Hematopoietic multipotent progenitor cell treated with erythropoietin and hydrocortisone succinate and interleukin-3 and kit ligand, for 6 days (in vitro differentiated cells): Measurements from ENCODE around the gene TOMM22.

Experiments
- DNase-seq: peaks from one replicate; pipeline ENCODE4 v3.0.0-alpha.2; 2015

The TOMM22 gene

GRCh38 chr22:38696606-38697424, 15.1 kb downstream of the TOMM22 start:
- DNase-seq: peak; percentile 71

GRCh38 chr22:38697425-38698089, 15.8 kb downstream of the TOMM22 start:
- DNase-seq: peak; percentile 88

GRCh38 chr22:38698407-38699094, 16.8 kb downstream of the TOMM22 start:
- DNase-seq: no peak

- DNase-seq: no peak
These were observed 17.4 kb downstream of the TOMM22 start for GRCh38 chr22:38699143-38699542.

GRCh38 chr22:38699784-38700183, 18.0 kb downstream of the TOMM22 start:
- no peak for DNase-seq

- DNase-seq: peak; percentile 70
These were observed 18.6 kb downstream of the TOMM22 start for GRCh38 chr22:38700270-38700788.

- DNase-seq: peak; percentile 95
These were observed 19.3 kb downstream of the TOMM22 start, which contains the start of gene JOSD1 for GRCh38 chr22:38700789-38701628. TSS of gene JOSD1 (minus strand) at chr22:38700943. CDS start at chr22:38699987, 956 bp downstream.

GRCh38 chr22:38704654-38705234, 23.0 kb downstream of the TOMM22 start:
- DNase-seq: peak; percentile 57

GRCh38 chr22:38705235-38706100, 23.7 kb downstream of the TOMM22 start, which contains the start of gene GTPBP1:
TSS of gene GTPBP1 (plus strand) at chr22:38705944. CDS start at chr22:38705956, 12 bp downstream.
- peak; percentile 100 for DNase-seq

GRCh38 chr22:38706101-38706900, 24.5 kb downstream of the TOMM22 start:
- DNase-seq: peak; percentile 38

- DNase-seq: no peak
These were observed 25.1 kb downstream of the TOMM22 start for GRCh38 chr22:38706901-38707195.

- no peak for DNase-seq
These were observed 25.6 kb downstream of the TOMM22 start for GRCh38 chr22:38707346-38707745.

GRCh38 chr22:38707984-38708383, 26.2 kb downstream of the TOMM22 start:
- no peak for DNase-seq

GRCh38 chr22:38709306-38709705, 27.5 kb downstream of the TOMM22 start:
- no peak for DNase-seq

GRCh38 chr22:38710351-38710750, 28.6 kb downstream of the TOMM22 start:
- peak; percentile 88 for DNase-seq

GRCh38 chr22:38710866-38711265, 29.1 kb downstream of the TOMM22 start:
- no peak for DNase-seq

GRCh38 chr22:38712486-38713207, 30.9 kb downstream of the TOMM22 start:
- no peak for DNase-seq

GRCh38 chr22:38713921-38714320, 32.2 kb downstream of the TOMM22 start:
- no peak for DNase-seq

- DNase-seq: peak; percentile 43
These were observed 33.5 kb downstream of the TOMM22 start for GRCh38 chr22:38715176-38715764.
